Measurements from ENCODE around the gene DOCK4.

Gene DOCK4

GRCh38 chr7:112173568-112173905 lies 32.7 kb downstream of the DOCK4 start:
- DNase-seq (ENCODE audit: low read depth in 1 of 2, low spot score in 1 of 2): no peak
- TF ChIP-seq SPI1 (IDR thresholded peaks at IDR 0.05; ENCODE audit: borderline replicate concordance, low read depth) (no peak), GABPA (IDR thresholded peaks at IDR 0.05; ENCODE audit: low read depth) (no peak), REST (IDR thresholded peaks at IDR 0.05; ENCODE audit: insufficient replicate concordance, low read depth) (no peak)
- TF ChIP-seq, protein P1, sequence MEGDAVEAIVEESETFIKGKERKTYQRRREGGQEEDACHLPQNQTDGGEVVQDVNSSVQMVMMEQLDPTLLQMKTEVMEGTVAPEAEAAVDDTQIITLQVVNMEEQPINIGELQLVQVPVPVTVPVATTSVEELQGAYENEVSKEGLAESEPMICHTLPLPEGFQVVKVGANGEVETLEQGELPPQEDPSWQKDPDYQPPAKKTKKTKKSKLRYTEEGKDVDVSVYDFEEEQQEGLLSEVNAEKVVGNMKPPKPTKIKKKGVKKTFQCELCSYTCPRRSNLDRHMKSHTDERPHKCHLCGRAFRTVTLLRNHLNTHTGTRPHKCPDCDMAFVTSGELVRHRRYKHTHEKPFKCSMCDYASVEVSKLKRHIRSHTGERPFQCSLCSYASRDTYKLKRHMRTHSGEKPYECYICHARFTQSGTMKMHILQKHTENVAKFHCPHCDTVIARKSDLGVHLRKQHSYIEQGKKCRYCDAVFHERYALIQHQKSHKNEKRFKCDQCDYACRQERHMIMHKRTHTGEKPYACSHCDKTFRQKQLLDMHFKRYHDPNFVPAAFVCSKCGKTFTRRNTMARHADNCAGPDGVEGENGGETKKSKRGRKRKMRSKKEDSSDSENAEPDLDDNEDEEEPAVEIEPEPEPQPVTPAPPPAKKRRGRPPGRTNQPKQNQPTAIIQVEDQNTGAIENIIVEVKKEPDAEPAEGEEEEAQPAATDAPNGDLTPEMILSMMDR (IDR thresholded peaks at IDR 0.05; ENCODE audit: insufficient read depth, low read length): no peak
- Histone ChIP-seq H3K4me3 (replicated peaks; ENCODE audit: insufficient read depth, low read length) (no peak overlapping the region), H3K27ac (replicated peaks) (no peak overlapping the region), H3K27me3 (ENCODE audit: insufficient read depth, poor library complexity, severe bottlenecking) (no peaks in the 10 kb centered on the region)

DNA sequence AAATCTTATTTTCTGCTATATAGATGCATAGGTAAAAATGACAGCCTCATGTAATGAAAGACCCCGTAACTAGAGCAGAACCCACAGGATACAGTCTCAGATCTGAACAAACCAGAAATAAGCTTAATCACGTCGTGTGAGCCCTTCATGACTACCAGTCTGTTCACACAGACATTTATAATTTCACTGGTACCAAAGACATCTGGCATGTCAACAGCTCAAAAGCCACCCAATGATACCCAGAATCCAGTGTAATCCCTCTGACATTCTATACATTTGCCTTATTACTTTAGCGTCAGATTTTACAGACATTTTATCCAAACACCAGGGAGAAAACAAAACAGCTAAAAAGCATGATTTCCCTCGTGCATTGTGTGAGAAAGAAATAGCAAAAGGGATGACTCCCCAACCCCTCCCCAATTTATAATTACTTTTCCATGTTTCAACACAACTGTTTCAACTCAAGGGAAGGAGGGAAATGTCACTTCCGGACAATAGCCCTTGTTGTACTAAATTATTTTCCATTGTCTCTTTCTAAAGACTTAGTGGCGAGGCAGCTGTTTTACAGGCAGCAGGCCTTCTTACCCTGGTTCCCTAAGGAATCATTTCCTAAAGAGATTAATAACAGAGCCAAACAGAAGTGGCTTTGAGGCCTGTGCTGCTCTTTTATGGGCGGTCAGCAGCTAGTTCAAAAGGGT lies 33.2 kb downstream of the DOCK4 start:
- Histone ChIP-seq H3K4me3 (replicated peaks; ENCODE audit: insufficient read depth, low read length) (no peak overlapping the region), H3K27me3 (ENCODE audit: insufficient read depth, poor library complexity, severe bottlenecking) (no peaks in the 10 kb centered on the region), H3K27ac (replicated peaks) (no peak overlapping the region)
- DNase-seq (ENCODE audit: low read depth in 1 of 2, low spot score in 1 of 2): no peak
- TF ChIP-seq POLR2AphosphoS5 (IDR thresholded peaks at IDR 0.05; ENCODE audit: low read depth) (no peak), REST (IDR thresholded peaks at IDR 0.05; ENCODE audit: insufficient replicate concordance, low read depth) (no peak), SPI1 (IDR thresholded peaks at IDR 0.05; ENCODE audit: borderline replicate concordance, low read depth) (no peak), GABPA (IDR thresholded peaks at IDR 0.05; ENCODE audit: low read depth) (no peak)
- TF ChIP-seq, protein P1 (IDR thresholded peaks at IDR 0.05; ENCODE audit: insufficient read depth, low read length): no peak

- Histone ChIP-seq H3K27me3 (ENCODE audit: insufficient read depth, poor library complexity, severe bottlenecking) (no peaks in the 10 kb centered on the region), H3K4me3 (replicated peaks; ENCODE audit: insufficient read depth, low read length) (no peak overlapping the region), H3K27ac (replicated peaks) (no peak overlapping the region)
- no peak for DNase-seq (ENCODE audit: low read depth in 1 of 2, low spot score in 1 of 2)
- TF ChIP-seq GABPA (IDR thresholded peaks at IDR 0.05; ENCODE audit: low read depth) (no peak), REST (IDR thresholded peaks at IDR 0.05; ENCODE audit: insufficient replicate concordance, low read depth) (no peak), SPI1 (IDR thresholded peaks at IDR 0.05; ENCODE audit: borderline replicate concordance, low read depth) (no peak), POLR2AphosphoS5 (IDR thresholded peaks at IDR 0.05; ENCODE audit: low read depth) (no peak)
- TF ChIP-seq, protein P1 (IDR thresholded peaks at IDR 0.05; ENCODE audit: insufficient read depth, low read length): no peak
Measured at GRCh38 chr7:112171673-112172072, 34.5 kb downstream of the DOCK4 start.
